PFSK-1 (cell line): ENCODE results near the gene GSN.

Source experiments
- FOXP2 ChIP-seq: optimal IDR thresholded peaks from 2 replicates; pipeline ENCODE3; 2011; ENCODE audit warnings: borderline replicate concordance, control low read depth, inconsistent platforms; ENCODE audit not compliant: insufficient read depth; ENCODE audit errors: extremely low read length, extremely low read depth
- POLR2AphosphoS5 ChIP-seq: IDR thresholded peaks from 2 replicates; pipeline ENCODE4 v1.6.1; 2012; ENCODE audit warnings: low read depth, mild to moderate bottlenecking, control low read depth, low read length, moderate library complexity
- REST ChIP-seq, 2 experiments: IDR thresholded peaks; 2 replicates each; pipeline versions ENCODE4 v1.6.1 to v1.8.0; 2011 to 2012; ENCODE audit warnings: low read depth in 2 of 2, low read length in 2 of 2, control low read depth in 1 of 2, inconsistent platforms in 1 of 2, mild to moderate bottlenecking in 1 of 2, moderate library complexity in 1 of 2; ENCODE audit not compliant: insufficient read depth in 1 of 2
- SIN3A ChIP-seq: IDR thresholded peaks from 2 replicates; pipeline ENCODE4 v1.6.1; 2012; ENCODE audit warnings: mild to moderate bottlenecking, low read length, moderate library complexity, borderline replicate concordance; ENCODE audit not compliant: insufficient read depth
- TAF1 ChIP-seq: IDR thresholded peaks from 2 replicates; pipeline ENCODE4 v1.6.1; 2012; ENCODE audit warnings: low read length, control low read depth, borderline replicate concordance; ENCODE audit not compliant: insufficient read depth

Gene GSN

GRCh38 chr9:121284733-121285451, 16.9 kb downstream of the GSN start:
- TF ChIP-seq REST (IDR thresholded peaks at IDR 0.05; ENCODE audit: insufficient read depth in 1 of 2, low read depth in 2 of 2, low read length in 2 of 2) (no peak), TAF1 (no peak), FOXP2 (no peak), POLR2AphosphoS5 (no peak), SIN3A (no peak)

GRCh38 chr9:121285835-121286687, 18.1 kb downstream of the GSN start:
- TF ChIP-seq TAF1 (no peak), POLR2AphosphoS5 (no peak), SIN3A (no peak)

- TF ChIP-seq POLR2AphosphoS5 = no peak
- no peak for TF ChIP-seq SIN3A
- no peak for TF ChIP-seq FOXP2
- no peak for TF ChIP-seq REST (IDR thresholded peaks at IDR 0.05; ENCODE audit: insufficient read depth in 1 of 2, low read depth in 2 of 2, low read length in 2 of 2)
- no peak for TF ChIP-seq TAF1
These were observed 18.7 kb downstream of the GSN start for GRCh38 chr9:121286688-121286972.

- TF ChIP-seq POLR2AphosphoS5 (no peak), REST (IDR thresholded peaks at IDR 0.05; ENCODE audit: insufficient read depth in 1 of 2, low read depth in 2 of 2, low read length in 2 of 2) (0 out of 4 replicates have a peak, but pooled peaks of 1 of the 2 experiments have one; percentile 30), SIN3A (no peak)
These were observed 19.2 kb downstream of the GSN start for GRCh38 chr9:121286973-121287741.

- TF ChIP-seq TAF1 (no peak), FOXP2 (no peak), REST (IDR thresholded peaks at IDR 0.05; ENCODE audit: insufficient read depth in 1 of 2, low read depth in 2 of 2, low read length in 2 of 2) (no peak), SIN3A (no peak)
These were observed 20.7 kb downstream of the GSN start for GRCh38 chr9:121288673-121289025.
